NCI-H446 (cell line): ENCODE data around the gene KRT80.

ENCODE experiments used
- DNase-seq, 2 experiments: peaks; one replicate each; lab custom pipeline; 2025; lab: John Stamatoyannopoulos, UW

KRT80 gene

DNA sequence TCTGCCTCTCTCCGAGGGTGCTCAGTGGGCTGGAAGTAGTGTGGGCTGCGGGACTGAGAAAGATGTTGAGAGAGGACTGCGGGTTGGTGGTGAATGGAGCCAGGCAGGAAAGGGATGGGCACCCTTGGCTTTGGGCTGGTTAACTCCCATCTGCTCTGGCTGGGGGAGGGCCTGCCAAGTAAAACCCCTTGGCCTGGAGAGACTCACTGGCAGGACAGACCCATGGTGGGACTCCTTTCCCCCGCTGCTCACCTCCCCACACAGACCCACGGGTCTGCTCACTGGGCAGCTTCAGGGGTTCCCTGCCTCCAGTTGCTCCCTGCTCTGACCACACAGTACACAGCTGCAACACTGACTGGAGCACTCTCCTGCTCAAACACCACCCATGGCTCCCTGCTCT lies 54.1 kb downstream of the KRT80 start:
- no peak for DNase-seq

DNA sequence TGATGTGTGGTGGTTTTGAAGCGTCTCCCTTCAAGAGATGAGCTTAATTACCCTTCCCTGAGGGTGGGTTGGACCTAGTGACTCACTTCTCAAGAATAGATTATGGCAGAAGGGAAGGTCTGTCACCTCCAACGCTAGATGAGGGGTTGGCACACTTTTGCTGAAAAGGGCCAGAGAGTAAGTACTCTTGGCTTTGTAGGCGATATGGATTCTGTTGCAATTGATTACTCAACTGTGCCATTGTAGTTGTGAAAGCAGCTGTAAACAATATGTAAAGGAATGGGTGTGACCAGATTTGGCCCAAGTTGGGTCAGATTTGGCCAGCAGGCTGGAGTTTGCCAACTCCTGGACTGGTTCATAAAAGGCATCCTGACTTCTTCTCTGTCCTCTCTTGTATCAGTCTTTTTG lies 59.1 kb downstream of the KRT80 start:
- peak in 1 of 2 experiments; percentile 56 for DNase-seq

DNA sequence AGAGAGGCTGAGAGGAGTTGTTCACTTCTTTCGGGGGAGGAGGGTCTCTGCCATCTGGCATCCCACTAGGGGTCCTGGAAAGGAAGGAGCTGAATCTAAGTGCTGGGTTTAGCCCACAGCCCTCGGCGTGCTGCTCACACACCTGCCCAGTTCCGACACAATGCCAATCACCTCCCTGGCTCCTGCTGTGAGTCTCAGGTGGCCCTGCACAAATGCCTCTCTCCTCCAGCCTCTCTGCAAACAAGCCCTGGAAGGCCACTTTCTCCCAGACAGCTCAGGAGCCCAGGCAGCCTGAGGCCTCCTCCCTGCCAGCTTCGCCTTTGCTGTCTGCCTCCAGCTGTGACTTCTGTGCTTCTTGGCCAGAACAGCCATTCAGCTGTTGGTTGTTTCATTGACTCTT lies 61.1 kb downstream of the KRT80 start:
- DNase-seq = peak; percentile 69 to 83

DNA sequence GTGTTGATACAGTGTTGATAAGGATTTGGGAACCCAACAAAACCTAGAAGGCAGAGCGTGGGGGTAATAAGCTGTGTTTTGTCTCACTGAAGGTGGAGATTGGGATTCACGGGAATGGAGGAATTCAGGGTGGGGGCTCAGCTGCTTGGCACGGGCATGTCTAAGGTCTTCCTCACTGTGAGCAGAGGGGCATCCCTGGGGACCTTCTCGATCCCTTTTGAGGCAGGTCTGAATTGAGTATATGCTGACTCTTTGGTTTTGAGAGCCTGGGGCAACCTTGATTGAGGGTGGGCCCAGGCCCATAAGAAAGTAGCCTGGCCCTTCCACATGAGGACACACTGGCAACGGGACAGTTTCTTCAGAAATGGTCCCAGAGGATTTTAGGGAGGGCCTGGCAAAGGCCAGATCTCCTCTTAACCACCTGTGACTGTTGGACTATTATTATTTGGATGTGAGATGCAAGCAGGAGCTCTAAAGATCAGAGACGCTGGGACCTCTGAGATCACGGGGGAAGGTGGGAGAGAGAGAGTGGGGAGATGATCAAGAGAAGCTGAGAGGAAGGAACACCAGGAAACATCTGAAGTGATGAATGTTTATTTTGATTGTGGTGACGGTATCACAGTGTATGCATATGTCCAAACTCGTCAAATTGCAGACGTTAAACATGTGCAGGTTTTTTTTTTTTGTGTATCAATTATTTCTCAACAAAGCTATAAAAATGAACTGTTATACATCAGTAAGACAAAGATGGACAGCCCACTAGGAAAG lies 63.9 kb downstream of the KRT80 start:
- DNase-seq = no peak

DNA sequence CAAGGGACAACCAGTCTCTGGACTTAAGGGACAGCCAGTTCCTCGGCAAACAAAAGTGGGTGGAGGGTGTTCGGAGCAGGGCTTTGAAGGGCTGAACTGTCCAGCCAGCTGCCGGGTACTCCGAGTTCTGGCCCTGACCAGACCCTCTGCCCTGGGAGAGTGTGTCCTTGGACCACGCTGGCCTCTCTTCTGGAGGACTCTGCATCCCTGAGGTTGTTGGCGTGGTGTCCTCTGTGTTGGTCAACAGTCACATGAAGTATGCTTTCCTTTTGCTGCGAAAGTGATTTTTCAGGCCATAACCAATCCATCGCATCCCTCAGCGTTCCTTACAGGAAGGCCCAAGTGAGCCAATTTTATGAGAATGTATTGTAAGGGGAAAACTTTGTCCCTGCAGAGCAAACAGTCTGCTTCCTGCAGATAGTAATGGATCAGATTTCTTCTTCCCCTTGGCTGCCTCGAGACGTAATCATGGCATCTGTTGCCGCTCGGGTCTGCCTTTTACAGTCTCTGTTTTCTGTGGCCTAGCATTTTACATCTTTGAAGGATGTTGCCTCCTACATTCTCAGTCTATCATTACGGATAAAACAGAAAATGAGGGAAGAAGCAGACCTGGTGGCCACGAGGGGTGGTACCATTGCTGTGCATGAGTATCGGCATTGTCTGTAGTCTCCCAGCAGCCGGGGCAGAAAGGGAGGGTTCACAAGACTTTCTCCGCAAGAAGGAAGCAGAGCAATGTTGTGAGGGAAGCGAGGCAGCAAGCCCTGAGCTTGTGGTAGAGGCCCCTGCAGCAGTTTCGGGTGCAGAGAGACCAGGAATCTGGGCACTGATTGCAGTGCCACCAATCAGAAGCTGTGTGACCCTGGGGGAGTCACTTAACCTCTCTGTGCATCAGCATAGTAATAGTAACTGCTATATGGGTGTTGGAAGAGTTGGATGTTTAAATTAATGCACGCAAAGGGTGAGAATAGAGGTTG lies 64.9 kb downstream of the KRT80 start:
- DNase-seq = no peak

DNA sequence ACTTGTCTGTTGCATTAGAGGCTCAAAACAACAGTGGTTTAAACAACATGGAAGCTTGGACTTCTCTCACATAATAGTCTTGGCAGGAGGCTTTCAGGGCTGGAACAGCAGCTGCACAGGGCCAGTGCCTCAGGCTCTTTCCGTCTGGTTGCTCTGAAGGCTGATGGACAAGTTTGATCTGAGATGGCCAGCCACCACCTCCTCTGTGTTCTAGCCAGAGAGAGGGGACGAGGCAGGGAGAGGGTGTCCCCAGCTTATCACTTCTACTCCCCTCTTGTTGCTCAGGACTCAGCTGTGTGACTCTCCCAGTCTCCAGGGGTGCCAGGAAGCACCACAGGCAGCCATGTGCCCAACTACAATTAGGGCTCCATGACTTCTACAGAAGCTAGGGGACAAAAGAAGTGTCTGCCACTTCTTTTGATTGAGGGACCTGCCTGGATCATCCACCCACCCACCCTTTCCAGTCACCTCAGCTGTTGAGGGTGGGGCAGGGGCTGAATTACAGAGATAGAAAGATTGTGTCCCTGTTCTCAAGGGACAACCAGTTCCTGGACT lies 65.7 kb downstream of the KRT80 start:
- DNase-seq = no peak

DNA sequence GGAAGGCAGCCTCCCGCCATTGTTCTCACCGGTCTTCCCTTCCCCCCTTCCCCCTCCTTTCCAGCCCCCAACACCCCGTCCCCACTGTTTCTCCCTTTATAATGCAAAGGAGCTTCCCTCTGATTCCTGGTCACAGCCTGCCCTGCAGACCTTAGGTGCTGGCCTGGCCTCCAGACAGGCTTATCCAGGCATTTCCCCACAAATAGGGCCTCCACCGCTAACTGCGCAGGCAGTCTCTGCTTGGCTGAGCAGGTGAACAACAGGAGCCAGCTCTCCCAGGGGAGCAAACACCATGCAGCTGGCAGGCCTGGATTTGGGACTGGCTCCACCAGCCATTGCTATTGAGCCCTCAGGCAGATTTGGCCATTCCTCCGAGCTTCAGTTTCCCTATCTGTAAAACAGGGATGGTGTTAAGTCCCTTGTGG lies 66.3 kb downstream of the KRT80 start:
- DNase-seq = no peak

DNA sequence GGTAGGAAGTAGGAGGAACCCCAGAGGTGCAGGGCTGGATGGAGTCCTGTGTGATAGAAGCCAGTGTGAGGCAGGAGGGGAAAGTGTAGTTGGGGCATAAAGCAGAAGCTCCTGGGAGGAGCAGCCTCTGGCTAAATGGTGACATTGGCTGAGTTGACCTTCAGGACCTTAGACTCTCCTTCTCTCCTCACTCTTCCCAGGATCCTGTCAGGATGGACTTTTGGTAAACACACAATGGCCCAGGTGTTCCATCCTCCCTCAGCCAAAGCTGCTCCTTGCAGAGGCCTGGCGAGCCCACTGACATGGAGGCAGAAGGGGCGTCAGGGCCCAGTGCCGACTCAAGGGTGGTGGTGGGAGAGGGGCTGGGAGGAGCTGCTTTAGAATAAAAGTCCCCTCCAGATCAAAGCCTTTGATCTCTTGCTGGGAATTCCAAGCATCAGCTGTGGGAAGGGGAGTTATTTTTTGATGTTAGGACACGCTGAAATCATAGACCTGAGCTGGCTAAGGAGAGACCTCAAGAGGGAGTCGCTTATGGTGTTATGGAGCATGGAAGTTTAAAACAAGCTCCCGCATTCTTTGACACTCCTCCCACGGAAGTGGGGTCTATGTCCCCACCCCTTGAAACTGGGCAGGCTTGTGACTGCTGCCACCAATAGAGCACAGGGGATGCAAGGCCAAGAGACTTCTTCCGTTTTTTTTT lies 68.2 kb downstream of the KRT80 start:
- DNase-seq = no peak

DNA sequence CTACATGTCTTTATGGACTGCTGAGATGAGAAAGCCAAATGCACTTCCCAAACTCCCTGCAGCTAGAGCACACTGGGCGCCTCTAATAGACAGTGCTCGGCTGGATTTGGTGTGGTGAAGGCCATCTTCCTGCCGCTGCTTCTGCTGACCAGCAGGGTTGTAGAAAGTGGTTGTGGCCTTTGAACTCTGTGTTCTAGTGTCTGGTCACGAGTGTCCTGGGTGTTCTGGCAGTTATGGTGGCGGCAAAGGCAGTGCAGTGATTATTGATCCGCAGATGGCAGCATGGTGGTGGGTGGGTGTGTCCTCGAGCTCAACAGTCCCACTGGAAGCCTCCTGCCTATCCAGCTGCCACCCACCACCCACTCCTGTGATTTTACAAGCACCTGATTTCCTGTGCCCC lies 68.9 kb downstream of the KRT80 start:
- no peak for DNase-seq

DNA sequence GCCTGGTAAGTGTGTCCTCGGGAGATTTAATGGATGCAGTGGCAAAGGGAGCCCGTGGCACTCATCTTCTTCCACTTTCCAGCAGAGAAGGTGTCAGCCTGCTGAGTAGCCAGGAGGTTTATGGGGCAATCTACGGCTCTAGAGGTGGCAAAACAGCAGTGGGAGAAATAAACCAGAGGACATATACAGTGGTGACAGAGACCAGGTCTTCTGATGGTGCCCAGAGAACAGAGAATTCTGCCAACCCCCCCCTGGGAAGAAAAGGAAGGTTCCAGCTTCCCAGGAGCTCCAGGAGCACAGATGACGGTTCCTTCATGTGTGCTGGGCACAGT lies 69.3 kb downstream of the KRT80 start:
- DNase-seq = no peak

DNA sequence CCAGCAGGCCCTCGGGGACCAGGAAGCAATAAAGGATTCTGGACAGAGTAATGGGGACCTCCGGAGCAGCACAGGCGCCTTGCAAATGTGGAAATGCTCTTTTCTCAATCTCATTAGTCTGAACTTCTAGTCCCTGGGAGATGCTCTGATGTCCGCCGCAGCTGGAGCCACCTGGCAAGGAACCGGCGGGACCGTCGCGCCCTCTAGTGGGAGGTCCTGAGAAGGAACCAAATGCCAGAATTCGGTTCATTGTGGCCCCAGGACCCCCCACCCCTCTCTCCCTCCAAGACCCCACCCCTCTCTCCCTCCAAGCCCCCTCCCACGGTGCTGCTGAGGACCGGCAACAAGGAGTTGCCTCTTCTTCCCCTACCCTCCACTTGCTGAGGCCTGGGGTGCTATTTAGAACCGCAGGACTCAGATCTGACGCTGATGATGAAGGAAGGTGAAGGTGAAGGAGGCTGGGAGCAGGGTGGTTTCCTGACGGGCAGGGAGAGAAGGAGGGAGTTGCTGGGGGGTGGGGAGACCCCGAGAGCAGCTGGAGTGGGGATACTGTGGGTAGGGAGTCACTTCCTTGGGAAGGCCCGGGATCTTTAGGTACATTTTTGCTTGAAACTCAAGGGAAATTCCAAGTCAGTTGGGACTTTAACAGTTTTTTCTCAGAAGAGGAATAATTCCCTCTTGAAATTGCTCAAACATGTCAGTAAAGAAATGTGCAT lies 69.8 kb downstream of the KRT80 start:
- peak in 1 of 2 experiments; percentile 53 for DNase-seq

DNA sequence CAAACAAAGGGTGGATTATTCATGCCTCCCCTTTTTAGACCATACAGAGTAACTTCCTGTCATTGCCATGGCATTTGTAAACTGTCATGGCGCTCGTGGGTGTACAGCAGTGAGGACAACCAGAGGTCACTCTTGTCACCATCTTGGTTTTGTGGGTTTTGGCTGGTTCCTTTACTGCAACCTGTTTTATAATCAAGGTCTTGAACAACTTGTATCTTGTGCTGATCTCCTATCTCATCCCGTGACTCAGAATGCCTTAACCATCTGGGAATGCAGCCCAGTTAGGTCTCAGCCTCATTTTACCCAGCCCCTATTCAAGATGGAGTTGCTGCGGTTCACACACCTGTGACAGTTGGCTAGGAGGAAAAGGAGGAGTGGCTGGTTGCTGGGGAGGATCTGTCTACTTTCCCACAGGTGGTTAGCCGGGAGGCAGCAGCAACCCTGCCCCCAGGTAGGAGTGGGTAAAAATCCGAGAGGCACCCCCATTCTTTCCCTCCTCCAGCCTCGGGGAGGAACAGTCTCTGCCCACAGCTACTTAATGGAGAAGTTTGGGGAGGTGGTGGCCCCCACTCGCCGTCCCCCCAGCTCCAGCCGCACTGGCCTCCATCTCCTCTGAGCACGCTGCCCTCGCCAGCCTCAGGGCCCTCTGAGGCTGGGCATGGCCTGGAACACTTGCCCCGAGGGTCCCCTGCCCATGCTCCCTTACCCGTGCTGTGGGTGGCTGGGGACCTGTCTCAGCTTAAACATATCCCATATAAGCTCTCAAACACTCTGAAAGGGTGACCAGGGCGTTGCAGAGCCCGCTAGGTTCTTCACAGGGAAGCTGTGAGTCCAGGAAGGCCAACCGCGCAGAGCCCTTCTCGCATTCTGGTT lies 70.6 kb downstream of the KRT80 start:
- no peak for DNase-seq

DNA sequence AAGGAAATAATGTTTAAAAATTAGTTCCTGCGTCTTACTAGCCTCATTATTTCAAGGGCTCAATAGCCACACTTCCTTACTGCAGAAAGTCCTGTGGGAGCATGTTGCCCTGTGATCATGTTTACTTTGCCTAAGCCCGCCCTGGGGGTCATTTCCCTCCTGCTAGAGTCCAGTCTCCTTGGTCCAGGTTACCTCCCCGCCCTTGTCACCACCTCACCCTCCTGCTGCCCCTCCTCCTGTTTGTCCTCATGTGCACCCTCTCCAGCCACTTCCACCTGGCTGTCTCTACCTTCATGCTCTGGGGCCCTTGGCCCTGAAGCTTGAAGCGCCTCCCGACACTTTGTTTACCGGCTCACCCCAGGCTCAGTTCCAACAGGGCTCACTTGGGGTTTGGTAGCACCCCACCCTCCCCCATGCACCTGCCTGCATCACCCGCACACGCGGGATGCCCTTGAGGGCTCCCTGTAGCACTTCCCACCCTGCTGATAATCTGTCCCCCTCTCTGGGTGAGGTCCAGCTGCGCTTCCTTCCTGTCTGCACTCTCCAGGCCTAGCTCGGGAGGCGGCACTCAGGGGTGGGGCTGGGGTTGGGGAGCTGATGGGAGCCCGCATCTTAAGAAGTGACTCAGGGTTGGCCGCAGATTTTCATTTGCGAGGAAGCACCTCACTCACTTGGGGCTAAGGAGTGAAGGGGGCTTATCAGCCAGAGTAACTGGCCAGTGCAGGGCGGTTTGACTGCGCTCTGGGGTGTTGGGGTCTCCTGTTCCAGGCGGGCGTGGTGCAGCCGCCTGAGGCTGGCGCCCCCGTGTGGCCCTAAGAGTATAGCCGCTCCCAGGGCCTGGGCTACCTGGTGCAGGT lies 72.2 kb downstream of the KRT80 start:
- DNase-seq = no peak
